Measurements from ENCODE around the gene SH3GL3. TPM values are rescaled to one million over a fixed set of nuclear protein-coding genes. Genes with fewer than 3 reads are reported as not detected.

SH3GL3 gene
- total and polyA plus RNA-seq, 2 of the 4 experiments (the other 2 are of a cell fraction), result not detected

- ChIA-PET POLR2A (ENCODE audit: unreplicated experiment) (no interaction called here), CTCF (no interaction called here)
- intact Hi-C loops (cut with micrococcal nuclease), result no loop called here
- Histone ChIP-seq H3K14ac (replicated peaks; ENCODE audit: low read depth, low read length) (no peak overlapping the region), H3K9me3 (ENCODE audit: control insufficient read depth, insufficient read depth, low read length) (no peaks in the 10 kb centered on the region), H3K9me1 (ENCODE audit: insufficient read depth, low read length) (no peaks in the 10 kb centered on the region), H2BK120ac (ENCODE audit: low read depth, low read length) (no peak overlapping the region), H3K27ac (ENCODE audit: insufficient read depth, low read length) (no peak overlapping the region), H3K4me2 (ENCODE audit: low read depth, low read length) (no peak overlapping the region), H4K20me1 (ENCODE audit: insufficient read depth, low read length) (no peaks in the 10 kb centered on the region), H2AK5ac (ENCODE audit: low read depth, low read length) (no peak overlapping the region), H3K4ac (ENCODE audit: low read depth, low read length) (no peak overlapping the region), H3K79me1 (ENCODE audit: low read depth in 1 of 2, low read length in 2 of 2) (no peaks in the 10 kb centered on the region), H2BK15ac (ENCODE audit: low read depth, low read length) (no peak overlapping the region), H4K8ac (ENCODE audit: low read depth in 2 of 2, low read length in 2 of 2) (no peak overlapping the region), H3K56ac (ENCODE audit: extremely low read depth, insufficient read depth, low read length) (no peak overlapping the region), H3K4me3 (ENCODE audit: insufficient read depth, low read depth, low read length) (no peak overlapping the region), H4K5ac (ENCODE audit: low read depth, low read length) (no peak overlapping the region), H3K23ac (ENCODE audit: low read depth, low read length) (no peak overlapping the region), H2BK5ac (ENCODE audit: low read depth, low read length, poor library complexity, severe bottlenecking) (no peak overlapping the region), H3K36me3 (ENCODE audit: control insufficient read depth, insufficient read depth, low read length) (no peaks in the 10 kb centered on the region), H3K18ac (ENCODE audit: low read depth, low read length) (no peak overlapping the region), H2AFZ (replicated peaks; ENCODE audit: low read length, poor library complexity) (no peak overlapping the region), H3K4me1 (ENCODE audit: control insufficient read depth, insufficient read depth, low read length) (no peaks in the 10 kb centered on the region), H3K27me3 (ENCODE audit: control insufficient read depth, insufficient read depth, low read length) (no peaks in the 10 kb centered on the region), H2AK9ac (replicated peaks; ENCODE audit: low read depth, low read length, poor library complexity) (no peak overlapping the region), H3K9ac (ENCODE audit: low read depth, low read length) (no peak overlapping the region), H4K91ac (ENCODE audit: insufficient read depth, low read depth, low read length) (no peak overlapping the region), H2BK20ac (ENCODE audit: low read depth, low read length) (no peak overlapping the region)
- no CpG with 5 or more reads among the region's 4 CpGs for WGBS, 2 experiments (ENCODE audit: extremely low coverage in 2 of 2, insufficient read length in 1 of 2)
- in situ Hi-C loops (cut with MboI; ENCODE audit: low sequenced_read_pairs), result no loop called here
- TF ChIP-seq NFE2L2 (IDR thresholded peaks at IDR 0.05; ENCODE audit: low read depth, low read length) (no peak), FOS (IDR thresholded peaks at IDR 0.05; ENCODE audit: low read depth, low read length) (no peak), CEBPB (IDR thresholded peaks at IDR 0.05; ENCODE audit: low read depth, low read length) (no peak), RCOR1 (IDR thresholded peaks at IDR 0.05; ENCODE audit: insufficient replicate concordance, low read length) (no peak), SMC3 (IDR thresholded peaks at IDR 0.05; ENCODE audit: low read depth, low read length) (no peak), MXI1 (IDR thresholded peaks at IDR 0.05; ENCODE audit: borderline replicate concordance, low read depth, low read length) (no peak), MAZ (IDR thresholded peaks at IDR 0.05; ENCODE audit: borderline replicate concordance, low read depth, low read length) (no peak), RFX5 (IDR thresholded peaks at IDR 0.05; ENCODE audit: low read depth, low read length) (no peak), CHD1 (IDR thresholded peaks at IDR 0.05; ENCODE audit: low read depth, low read length) (no peak), MAFK (IDR thresholded peaks at IDR 0.05; ENCODE audit: low read depth, low read length) (no peak), RAD21 (IDR thresholded peaks at IDR 0.05; ENCODE audit: low read length) (no peak), CTCF (conservative IDR thresholded peaks at IDR 0.05; ENCODE audit: low read depth, low read length) (no peak), POLR2A (IDR thresholded peaks at IDR 0.05; ENCODE audit: low read depth, low read length) (no peak), BHLHE40 (IDR thresholded peaks at IDR 0.05; ENCODE audit: low read depth, low read length) (no peak)
- TF ChIP-seq, protein P1, sequence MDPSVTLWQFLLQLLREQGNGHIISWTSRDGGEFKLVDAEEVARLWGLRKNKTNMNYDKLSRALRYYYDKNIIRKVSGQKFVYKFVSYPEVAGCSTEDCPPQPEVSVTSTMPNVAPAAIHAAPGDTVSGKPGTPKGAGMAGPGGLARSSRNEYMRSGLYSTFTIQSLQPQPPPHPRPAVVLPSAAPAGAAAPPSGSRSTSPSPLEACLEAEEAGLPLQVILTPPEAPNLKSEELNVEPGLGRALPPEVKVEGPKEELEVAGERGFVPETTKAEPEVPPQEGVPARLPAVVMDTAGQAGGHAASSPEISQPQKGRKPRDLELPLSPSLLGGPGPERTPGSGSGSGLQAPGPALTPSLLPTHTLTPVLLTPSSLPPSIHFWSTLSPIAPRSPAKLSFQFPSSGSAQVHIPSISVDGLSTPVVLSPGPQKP (IDR thresholded peaks at IDR 0.05; ENCODE audit: borderline replicate concordance, low read depth, low read length), result no peak
- TF ChIP-seq, protein P2, sequence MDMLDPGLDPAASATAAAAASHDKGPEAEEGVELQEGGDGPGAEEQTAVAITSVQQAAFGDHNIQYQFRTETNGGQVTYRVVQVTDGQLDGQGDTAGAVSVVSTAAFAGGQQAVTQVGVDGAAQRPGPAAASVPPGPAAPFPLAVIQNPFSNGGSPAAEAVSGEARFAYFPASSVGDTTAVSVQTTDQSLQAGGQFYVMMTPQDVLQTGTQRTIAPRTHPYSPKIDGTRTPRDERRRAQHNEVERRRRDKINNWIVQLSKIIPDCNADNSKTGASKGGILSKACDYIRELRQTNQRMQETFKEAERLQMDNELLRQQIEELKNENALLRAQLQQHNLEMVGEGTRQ (IDR thresholded peaks at IDR 0.05; ENCODE audit: low read depth, low read length), result no peak
- dilution Hi-C loops (cut with HindIII; ENCODE audit: low sequenced_read_pairs, unreplicated experiment), result no loop called here
- DNase-seq (no peak), ATAC-seq (ENCODE audit: low read depth) (no peak)
- BruUV-seq (replicated peaks), result no TSS peak
Measured at GRCh38 chr15:83514584-83514983, 67.4 kb downstream of the SH3GL3 start.
